Fibroblast of the aortic adventitia (primary cell): ENCODE measurements around the gene HOXA9. TPM values are rescaled to one million over a fixed set of nuclear protein-coding genes. Genes with fewer than 3 reads are reported as not detected.

ENCODE experiments used
- DNase-seq: peaks from one replicate; pipeline ENCODE4 v3.0.0-alpha.2; 2010; ENCODE audit warnings: low read depth
- H3K4me3 ChIP-seq: 2 replicates; pipeline ENCODE4 v1.5.1; 2011; ENCODE audit warnings: low read depth, mild to moderate bottlenecking, control low read depth, low read length, moderate library complexity
- CTCF ChIP-seq: IDR thresholded peaks from 2 replicates; pipeline ENCODE4 v1.5.1; 2011; ENCODE audit warnings: mild to moderate bottlenecking, low read length, control low read depth, inconsistent platforms; ENCODE audit not compliant: insufficient read depth
- total RNA-seq: library from RNA; depleted of rRNA; stranded (reverse); fragments of >200 nt; gene quantifications from 2 replicates; pipeline ENCODE4 v1.2.3, GENCODE V29; 2012; ENCODE audit warnings: low replicate concordance

The HOXA9 gene
- total RNA-seq, 1 donor, result not detected

DNA sequence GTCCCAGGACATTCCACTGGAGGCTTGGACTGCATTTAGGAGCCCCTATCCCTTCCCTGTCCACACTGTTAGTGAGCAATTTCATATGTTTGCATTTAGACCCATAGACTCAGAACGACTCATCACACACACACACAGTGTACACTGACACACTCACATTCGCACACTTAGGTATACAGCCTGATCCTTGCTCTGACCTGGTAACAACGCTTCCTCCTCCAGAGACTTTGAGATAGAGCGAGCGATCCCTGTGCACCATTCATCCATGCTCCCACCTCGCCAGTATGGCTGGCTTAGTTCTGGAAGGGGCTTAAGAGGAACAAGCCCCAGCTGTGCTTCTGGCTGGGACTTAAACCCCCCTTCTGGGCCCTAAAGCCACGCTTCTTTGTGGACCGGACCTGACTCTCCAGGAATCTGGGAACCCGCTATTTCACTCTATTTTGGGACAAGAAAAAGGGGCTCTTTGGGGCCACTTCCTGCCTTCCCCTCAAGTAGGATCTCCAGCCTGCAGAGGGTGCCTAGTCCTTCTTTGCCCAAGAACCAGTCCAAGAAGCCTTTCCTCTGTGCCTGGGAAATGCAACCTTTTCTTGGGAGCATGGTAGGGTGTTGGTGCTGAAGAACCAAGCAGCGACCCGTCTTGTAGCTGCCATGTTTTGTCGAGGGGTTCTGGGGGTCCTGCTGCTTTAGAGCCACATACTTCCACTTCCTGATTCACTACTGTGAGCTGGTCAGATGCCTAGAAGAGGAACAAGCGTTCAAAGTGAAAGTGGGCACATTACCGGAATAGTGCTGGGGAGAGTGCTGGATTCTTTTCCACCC lies 35.6 kb upstream of the HOXA9 start:
- peak overlapping the region; percentile 22 for H3K4me3 ChIP-seq
- no peak for DNase-seq
- no peak for TF ChIP-seq CTCF

GRCh38 chr7:27199849-27200760 lies 34.8 kb upstream of the HOXA9 start, which contains the start of gene HOXA13:
Gene HOXA13 (minus strand): TSS chr7:27200091. CDS start chr7:27200077, 14 bp downstream.
- TF ChIP-seq CTCF, result no peak
- peak within 1 kb of the TSS; percentile 18 for H3K4me3 ChIP-seq
- DNase-seq, result no peak

DNA sequence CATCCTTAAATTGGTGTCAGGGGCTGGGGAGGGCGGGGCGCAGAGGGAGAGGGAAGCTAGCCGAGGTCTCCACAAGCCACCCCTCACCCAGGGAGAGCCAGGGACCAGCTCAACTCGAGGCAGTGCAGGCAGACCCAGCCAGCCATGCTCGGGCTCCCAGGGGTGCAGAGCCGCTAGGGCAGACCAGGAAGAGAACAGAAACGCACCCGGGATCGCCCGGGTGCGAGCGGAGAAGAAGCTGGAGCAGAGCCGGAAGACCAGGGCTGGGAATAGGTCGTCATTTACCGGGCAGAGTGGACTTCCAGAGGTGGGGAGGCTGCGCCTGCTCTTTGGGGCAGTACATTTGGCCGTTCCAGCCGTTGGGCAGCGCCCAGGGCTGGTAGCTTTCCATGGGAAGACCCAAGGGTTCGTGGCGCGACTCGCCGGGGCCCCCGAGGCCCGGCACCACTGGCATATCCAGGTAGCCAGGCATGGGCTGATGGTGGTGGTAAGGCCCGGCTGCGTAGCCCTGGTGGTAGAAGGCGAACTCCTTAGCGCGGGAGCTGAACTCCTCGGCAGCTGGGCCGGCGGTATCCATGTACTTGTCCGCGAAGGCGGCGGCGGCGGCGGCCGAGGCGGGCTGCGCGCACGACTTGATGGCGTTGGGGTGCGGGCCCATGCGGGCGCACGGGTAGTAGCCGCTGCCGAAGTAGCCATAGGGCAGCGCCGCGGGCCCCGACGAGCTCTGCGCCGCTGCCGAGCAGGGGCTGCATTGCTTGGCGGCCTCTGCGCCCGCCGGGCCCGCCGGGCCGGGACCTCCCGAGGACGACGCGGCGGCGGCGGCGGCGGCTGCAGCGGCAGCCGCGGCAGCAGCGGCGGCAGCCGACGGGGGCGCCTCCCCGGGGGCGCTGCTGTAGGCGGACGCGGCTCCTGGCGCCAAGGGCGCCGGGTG lies 33.8 kb upstream of the HOXA9 start:
- no peak overlapping the region for H3K4me3 ChIP-seq
- TF ChIP-seq CTCF, result no peak
- DNase-seq, result no peak

DNA sequence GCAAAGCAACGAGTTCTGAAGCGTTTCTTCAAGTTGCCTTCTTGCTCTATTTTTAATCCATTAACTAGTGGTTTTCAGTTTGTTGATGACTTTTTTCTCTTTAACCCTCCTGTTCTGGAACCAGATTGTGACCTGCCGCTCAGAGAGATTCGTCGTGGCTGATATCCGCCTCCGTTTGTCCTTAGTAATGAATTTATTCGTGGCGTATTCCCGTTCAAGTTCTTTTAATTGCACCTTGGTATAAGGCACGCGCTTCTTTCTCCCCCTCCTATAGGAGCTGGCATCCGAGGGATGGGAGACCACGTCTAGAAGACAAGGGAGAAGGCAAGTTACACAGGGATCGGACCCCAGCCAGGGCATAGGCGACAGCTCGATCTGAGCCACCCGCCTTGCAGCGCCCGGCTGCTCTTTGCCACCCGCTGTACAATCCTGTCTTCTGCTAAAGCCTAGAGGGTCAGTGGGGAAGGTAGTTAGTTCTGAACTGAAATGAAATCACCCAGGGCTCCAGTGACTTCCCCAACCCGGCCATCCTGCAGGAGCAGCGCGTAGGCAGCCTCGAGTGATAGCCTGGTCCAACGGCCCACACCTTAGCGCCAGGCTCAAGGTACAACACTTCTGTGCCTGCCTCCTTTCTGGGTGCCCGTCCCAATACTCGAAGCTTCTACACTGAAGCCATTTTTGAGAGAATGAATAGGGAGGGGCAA lies 33.0 kb upstream of the HOXA9 start:
- no peak for DNase-seq
- no peak overlapping the region for H3K4me3 ChIP-seq
- TF ChIP-seq CTCF, result no peak

- H3K4me3 ChIP-seq, result no peak overlapping the region
- TF ChIP-seq CTCF, result no peak
- DNase-seq, result no peak
Measured at GRCh38 chr7:27197137-27198042, 32.1 kb upstream of the HOXA9 start.
